NT2/D1 (cell line): ENCODE data around the gene PRKAA1.

Experiments used
- SUZ12 ChIP-seq: IDR thresholded peaks from 2 replicates; pipeline ENCODE4 v1.6.1; 2011; ENCODE audit not compliant: insufficient read length, insufficient read depth; ENCODE audit errors: extremely low read depth
- YY1 ChIP-seq: IDR thresholded peaks from 2 replicates; pipeline ENCODE4 v1.6.1; 2011; ENCODE audit not compliant: insufficient read length, insufficient read depth
- ZNF274 ChIP-seq: IDR thresholded peaks from 2 replicates; pipeline ENCODE4 v1.6.1; 2011; ENCODE audit warnings: mild to moderate bottlenecking, low read depth, low read length

- TF ChIP-seq SUZ12 = no peak
- TF ChIP-seq YY1 = no peak
- no peak for TF ChIP-seq ZNF274
Measured at GRCh38 chr5:40779561-40779960, 18.6 kb downstream of the PRKAA1 start.
